NCI-H1417 (cell line): ENCODE measurements around the gene VANGL1.
"Not testable (repeated sequence)": the region's sequence is repeated elsewhere in the genome, so short reads cannot be mapped to it uniquely, and the experiment has no call there.

Experiments used
- DNase-seq, 3 experiments: peaks; one replicate each; lab custom pipeline; 2025; lab: John Stamatoyannopoulos, UW

The VANGL1 gene

GRCh38 chr1:115641762-115642167 lies at the start of gene VANGL1:
VANGL1 (plus strand) TSS chr1:115641970; CDS start chr1:115651414, 9,444 bp downstream.
- DNase-seq: peak; percentile 48 to 82 (median 74)

- DNase-seq: no peak
These were observed 49.5 kb upstream of the VANGL1 start for GRCh38 chr1:115592264-115592663.

DNA sequence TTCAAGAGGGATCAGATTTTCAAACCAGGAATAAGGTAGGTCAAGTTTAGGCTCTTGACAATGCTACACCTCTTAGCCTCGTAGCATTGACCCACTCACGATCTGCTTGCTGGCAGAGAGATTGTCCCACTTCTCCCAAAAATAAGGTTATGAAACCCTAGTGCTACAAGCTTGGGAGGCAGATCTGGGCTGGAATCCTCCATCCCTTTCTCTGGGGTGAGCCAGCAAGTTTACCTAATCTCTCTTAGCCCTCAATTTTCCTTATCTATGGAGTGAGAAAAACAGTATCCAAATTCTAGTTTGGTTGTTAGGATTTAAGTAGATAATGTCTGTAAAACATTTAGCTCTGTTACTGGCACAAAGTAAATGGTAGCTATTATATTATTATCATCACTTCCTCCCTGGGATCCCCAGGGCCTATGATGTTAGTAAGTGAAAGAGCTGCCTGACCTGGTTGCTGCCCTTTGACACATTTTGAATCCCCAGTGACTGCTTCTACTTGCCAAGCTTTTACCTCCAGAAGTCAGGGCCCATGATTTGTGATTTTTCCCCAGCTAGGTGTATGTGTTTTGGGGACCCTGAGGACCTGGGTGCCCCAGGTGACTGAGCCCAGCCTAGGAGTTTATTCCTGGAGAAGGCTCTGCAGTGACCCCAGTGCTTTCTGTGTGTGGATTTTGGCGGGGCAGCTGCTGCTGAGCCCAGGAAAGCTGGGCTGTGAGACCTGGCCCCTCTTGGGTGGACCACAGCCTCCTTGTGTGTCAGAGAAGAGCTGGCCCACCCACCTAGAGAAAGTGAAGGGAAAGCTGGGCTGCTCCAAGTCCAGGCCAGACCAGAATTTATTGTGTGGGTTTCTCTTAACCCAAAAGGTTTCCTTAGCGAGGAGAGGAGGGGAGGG lies 48.2 kb upstream of the VANGL1 start:
- DNase-seq: no peak

- no peak for DNase-seq
These were observed 47.2 kb upstream of the VANGL1 start for GRCh38 chr1:115594600-115594999.

DNA sequence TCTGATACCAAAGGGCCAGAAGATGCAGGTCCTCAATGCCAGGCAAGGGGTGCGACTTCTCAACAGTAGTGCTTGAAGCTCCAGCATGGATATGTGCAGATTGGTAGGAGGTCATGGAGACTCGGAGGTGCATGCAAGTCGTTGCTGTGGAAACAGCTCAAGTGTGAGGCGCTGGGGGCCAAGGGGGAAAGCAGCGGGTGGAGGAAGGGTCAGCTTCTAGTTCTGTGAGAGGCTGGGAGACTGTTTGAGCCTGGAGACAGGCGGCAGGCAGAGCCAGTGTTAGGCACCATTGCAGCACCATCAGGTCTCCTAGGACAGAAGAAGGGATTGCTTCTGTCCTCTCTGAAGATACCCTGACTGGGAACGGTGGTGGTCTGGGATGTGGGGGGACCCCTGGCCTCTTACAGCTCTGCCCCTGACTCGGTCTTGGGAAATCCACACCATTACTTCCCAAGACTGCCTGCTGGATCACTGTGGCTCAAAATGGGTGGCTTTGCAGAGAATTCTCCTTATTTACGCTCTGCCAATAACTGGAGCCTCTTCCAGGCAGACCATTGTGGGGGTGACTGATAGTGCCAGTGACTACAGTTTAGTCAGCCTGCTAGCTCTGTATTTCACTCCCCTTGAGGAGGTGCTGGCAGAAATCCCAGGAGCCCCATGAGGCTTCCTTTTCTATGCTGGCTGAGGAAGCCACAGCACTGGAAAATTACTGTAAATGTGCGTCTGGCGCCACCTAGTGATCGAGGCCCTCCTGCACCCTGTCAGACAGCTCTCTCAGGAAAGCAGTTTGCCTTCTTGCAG lies 46.3 kb upstream of the VANGL1 start:
- peak; percentile 76 to 92 (median 92) for DNase-seq

DNA sequence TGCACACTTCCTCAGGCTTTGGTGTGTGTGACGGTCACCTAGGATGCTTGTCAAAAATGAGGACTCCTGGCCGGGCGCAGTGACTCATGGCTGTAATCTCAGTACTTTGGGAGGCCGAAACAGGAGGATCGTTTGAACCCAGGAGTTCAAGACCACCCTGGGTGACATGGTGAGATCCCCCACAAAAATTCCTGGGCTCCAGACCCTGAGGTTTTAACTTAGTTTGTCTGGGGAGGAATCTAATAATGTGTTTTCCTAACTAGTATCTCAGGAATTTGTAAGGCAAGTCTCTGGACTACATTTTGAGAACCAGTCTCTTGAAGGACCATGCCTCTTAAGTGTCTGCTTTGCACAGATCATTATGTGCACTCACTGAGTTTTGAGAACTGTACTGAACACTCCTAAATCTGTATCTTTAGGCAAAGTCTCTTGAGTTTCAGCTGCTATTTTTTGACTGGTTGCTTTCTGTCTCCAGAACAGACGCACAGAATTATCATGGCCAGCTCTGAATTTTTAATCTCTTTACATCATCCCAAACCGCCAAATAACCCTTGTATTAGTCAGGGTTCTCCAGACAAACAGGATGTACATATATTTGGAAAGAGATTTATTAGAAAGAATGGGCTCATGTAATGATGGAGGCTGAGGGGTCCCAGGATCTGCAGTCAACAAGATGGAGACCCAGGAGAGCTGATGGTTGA lies 45.5 kb upstream of the VANGL1 start:
- no peak for DNase-seq

- DNase-seq: no peak
These were observed 37.3 kb upstream of the VANGL1 start for GRCh38 chr1:115604508-115604907.

DNA sequence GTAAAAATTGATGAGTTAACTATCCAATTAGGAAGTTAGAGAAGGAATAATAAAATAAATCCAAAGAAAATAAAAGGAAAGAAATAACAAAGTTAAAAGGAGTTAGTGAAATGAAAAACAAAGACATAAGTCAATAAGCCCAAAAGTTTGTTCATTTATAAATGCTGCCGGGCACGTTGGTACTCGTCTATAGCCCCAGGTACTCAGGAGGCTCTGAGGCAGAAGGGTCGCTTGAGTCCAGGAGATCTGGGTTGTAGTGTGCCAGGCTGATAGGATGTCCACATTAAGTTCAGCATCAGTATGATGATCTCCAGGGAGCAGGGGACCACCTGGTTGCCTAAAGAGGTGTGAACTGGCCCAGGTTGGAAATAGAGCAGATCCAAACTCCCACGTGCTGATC lies 35.5 kb upstream of the VANGL1 start:
- DNase-seq: peak in 1 of 3 experiments; percentile 6

GRCh38 chr1:115609021-115609420 lies 32.7 kb upstream of the VANGL1 start:
- no peak for DNase-seq

- DNase-seq: no peak
These were observed 28.0 kb upstream of the VANGL1 start for GRCh38 chr1:115613767-115614166.

DNA sequence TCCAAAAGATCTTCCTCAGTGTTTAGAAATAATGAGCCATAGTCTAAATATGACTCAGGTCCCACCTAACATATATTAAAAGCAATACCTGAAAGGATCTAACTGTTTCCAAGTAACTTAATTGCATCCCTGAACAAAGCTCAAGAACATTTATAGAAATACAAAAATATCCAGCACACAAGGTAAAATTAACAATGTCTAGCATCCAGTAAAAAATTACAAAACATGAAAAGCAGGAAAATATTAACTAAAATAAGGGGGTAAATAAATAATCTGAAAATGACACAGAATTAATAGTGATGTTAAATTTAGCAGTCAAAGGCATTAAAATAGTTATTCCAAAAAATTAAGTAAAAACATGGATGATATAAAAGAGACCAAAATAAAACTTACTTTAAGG lies 21.3 kb upstream of the VANGL1 start:
- no peak for DNase-seq

DNA sequence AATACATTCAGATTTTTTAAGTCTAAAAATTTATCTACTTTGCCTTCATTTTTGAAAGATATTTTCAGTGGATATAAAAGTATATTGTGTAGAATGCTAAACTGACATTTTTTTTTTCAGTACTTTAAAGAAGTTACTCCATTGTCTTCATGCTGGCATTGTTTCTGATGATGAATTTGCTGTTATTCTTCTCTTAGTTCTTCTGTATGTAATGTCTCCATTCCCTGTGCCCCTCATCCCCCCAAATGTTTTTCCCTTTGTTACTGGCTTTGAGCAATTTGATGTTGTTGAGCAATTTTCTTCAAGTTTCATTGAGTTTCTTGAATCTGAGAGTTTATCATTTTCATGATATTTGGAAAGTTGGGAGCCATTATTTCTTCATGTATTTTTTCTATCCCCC lies 20.8 kb upstream of the VANGL1 start:
- DNase-seq: no peak

- no peak for DNase-seq
These were observed 16.9 kb upstream of the VANGL1 start for GRCh38 chr1:115624859-115625258.

- DNase-seq: no peak
These were observed 11.4 kb upstream of the VANGL1 start for GRCh38 chr1:115630342-115630741.

- no peak for DNase-seq
These were observed 9.3 kb upstream of the VANGL1 start for GRCh38 chr1:115632251-115633026.

- not testable (repeated sequence) for DNase-seq
These were observed 8.2 kb upstream of the VANGL1 start for GRCh38 chr1:115633606-115634005.

- DNase-seq: not testable (repeated sequence)
These were observed 4.5 kb upstream of the VANGL1 start for GRCh38 chr1:115637247-115637646.

- no peak for DNase-seq
These were observed 1.4 kb upstream of the VANGL1 start for GRCh38 chr1:115640384-115640783.

DNA sequence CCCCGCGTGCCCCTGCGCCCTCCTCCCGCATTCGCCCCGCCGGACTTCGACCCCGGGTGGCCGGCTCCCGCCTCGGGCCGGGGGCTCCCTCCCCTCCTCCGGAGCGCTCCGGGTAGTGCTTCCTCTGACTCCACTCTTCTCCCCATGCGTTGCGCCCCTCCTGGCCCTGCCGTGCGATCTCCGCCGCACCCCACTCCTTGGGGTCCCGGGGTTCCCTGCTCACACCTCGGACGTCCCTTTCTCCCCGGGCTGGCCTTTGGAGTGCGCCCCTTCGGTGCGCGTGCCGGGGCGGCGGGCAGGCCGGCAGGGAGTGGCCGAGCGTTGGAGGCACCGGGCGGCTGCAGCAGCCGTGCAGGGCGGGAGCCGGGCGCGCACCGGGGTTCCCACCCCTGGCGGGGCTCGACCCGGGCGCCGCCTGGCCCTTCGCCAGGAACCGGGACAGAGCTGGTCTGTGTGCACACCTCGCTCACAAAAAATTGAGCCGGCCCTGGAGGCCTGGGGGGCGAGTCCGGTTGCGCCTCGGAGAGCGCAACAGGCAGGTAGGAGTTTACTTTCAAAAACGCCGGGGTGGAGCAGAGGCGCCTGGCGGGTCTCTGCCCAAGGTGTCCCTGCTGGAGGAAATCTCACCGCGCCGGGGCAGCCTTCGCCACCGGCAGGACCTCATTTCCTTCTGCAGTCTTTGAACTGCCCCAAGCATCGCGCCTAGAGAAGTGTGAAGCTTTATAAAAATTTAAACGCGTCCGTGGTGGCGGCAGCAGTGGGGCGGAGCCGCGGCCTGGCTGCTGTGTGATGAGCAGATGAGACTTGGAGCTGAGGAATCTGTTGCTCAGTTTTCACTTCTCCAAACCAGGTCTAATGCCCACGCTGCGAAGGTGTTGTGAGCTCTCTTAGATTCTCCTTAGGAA lies 650 bp downstream of the VANGL1 start:
- DNase-seq: peak; percentile 68 to 89 (median 84)

GRCh38 chr1:115643225-115643624 lies 1.5 kb downstream of the VANGL1 start:
- peak in 2 of 3 experiments; percentile 47 to 73 for DNase-seq
